Esophagus muscularis mucosa (tissue), 4 donors: ENCODE results near the gene LMF1. TPM values are rescaled to one million over a fixed set of nuclear protein-coding genes. Genes with fewer than 3 reads are reported as not detected.

Source experiments
- DNase-seq: peaks from one replicate; pipeline ENCODE4 v3.0.0-alpha.2; 2017; ENCODE audit errors: extremely low spot score
- H3K27ac ChIP-seq, 4 donors: fragments of 200-600 bp; sonication (generic); replicated peaks in 1 of 4; 1 replicate in 3 of 4; 2 replicates in 1 of 4; pipeline ENCODE4 v1.5.1; 2016 to 2019; ENCODE audit warnings: mild to moderate bottlenecking in 1 of 4
- H3K27me3 ChIP-seq, 4 donors: fragments of 200-600 bp; sonication (generic); one replicate each; pipeline versions ENCODE4 v1.5.1 to v1.6.0; 2016 to 2019
- H3K36me3 ChIP-seq, 4 donors: fragments of 200-600 bp; sonication (generic); one replicate each; pipeline ENCODE4 v1.5.1; 2016 to 2019
- H3K4me1 ChIP-seq, 4 donors: fragments of 200-600 bp; sonication (generic); one replicate each; pipeline ENCODE4 v1.5.1; 2016 to 2019
- H3K4me3 ChIP-seq, 4 donors: fragments of 200-600 bp; sonication (generic); 1 replicate in 2 of 4; 2 replicates in 2 of 4; pipeline ENCODE4 v1.5.1; 2016 to 2019; ENCODE audit warnings: mild to moderate bottlenecking in 4 of 4, moderate library complexity in 1 of 4
- H3K9me3 ChIP-seq, 4 donors: fragments of 200-600 bp; sonication (generic); 1 replicate in 3 of 4; 2 replicates in 1 of 4; pipeline ENCODE4 v1.5.1; 2016 to 2019
- CTCF ChIP-seq, 3 experiments: fragments of 200-600 bp in 2 of 3; fragments of 450-650 bp in 1 of 3; sonication (generic) in 2 of 3; IDR thresholded peaks; one replicate each; pipeline ENCODE4 v1.5.1; 2017 to 2019; ENCODE audit warnings: antibody characterized with exemption in 3 of 3, mild to moderate bottlenecking in 2 of 3, moderate library complexity in 1 of 3
- EP300 ChIP-seq: sonication (generic); formaldehyde crosslinking; IDR thresholded peaks from one replicate; pipeline ENCODE4 v1.6.1; 2017; ENCODE audit warnings: antibody characterized with exemption
- POLR2A ChIP-seq: fragments of 450-650 bp; IDR thresholded peaks from one replicate; pipeline ENCODE4 v1.6.1; 2017; ENCODE audit warnings: antibody characterized with exemption, moderate library complexity, mild to moderate bottlenecking, low read depth
- POLR2AphosphoS5 ChIP-seq, 2 donors: sonication (generic); formaldehyde crosslinking; IDR thresholded peaks; one replicate each; pipeline ENCODE4 v1.6.1; 2017; ENCODE audit warnings: antibody characterized with exemption in 2 of 2
- WGBS: methylation state at CpG from one replicate; pipeline ENCODE4 v1.1.5; 2018; 5-methylcytosine and 5-hydroxymethylcytosine counted together
- intact Hi-C: fragments of 100-400 bp; cut with DNase I; formaldehyde crosslinking; loops from one replicate; pipeline ENCODE4 v1.15.1; 2023
- total RNA-seq, 4 donors: library from RNA; depleted of rRNA; stranded (reverse); fragments of >200 nt; gene quantifications; one replicate each; pipeline versions ENCODE4 v1.1.0 to v1.2.1, GENCODE V29; 2016

LMF1 gene
- total RNA-seq, 4 donors from 2014 or later: 14.5 to 32.0 (median 23.8) TPM

DNA sequence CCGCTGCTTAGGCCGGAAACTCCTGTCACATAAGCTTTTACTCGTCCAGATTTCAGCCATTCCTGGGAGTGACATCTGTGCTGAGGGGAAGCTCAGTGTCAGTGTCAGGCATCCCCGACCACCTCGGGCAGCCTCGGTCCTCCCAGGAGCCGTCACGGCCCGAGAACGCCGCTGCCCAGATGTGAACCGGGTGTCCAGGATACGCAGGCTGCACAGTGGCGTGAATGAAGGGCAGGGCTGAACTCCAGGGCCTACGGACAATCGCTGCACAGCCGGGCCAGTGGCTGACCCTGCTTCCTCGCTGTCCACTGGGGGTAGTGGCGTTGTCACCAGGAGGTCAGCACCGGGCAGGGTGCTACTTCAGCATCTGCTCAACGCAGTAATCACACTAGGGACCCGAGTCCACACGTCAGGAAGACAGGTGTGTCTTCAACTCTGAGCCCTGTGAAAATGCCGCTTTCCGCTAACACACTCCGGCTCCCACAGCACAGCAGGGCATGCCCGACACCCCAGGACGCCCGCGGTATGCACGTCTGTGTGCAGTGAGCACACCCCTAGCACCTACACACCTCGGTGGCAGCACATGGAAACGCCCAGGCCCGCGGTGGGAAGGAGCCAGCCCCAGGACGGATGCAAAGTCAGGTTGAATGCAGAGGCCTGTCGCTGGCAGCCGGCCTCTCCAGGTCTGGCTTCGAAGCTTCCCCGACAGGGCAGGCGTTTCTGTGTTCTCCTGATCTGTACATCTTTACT, 3.1 kb downstream of the LMF1 start:
- DNase-seq: no peak
- 93% methylated on average over 15 of the region's 41 CpGs for WGBS
- no peaks in the 10 kb centered on the region for H3K9me3 ChIP-seq
- peaks cover 19 to 28% (median 25%) of the 10 kb centered on the region in 4 donors for H3K4me1 ChIP-seq
- no peaks in the 10 kb centered on the region for H3K27me3 ChIP-seq
- no peak for TF ChIP-seq POLR2A
- TF ChIP-seq POLR2AphosphoS5 (IDR thresholded peaks at IDR 0.05): no peak
- no peak for TF ChIP-seq EP300
- no peak for TF ChIP-seq CTCF (IDR thresholded peaks at IDR 0.05)
- H3K36me3 ChIP-seq: peaks cover 10 to 28% (median 23%) of the 10 kb centered on the region in 4 donors
- intact Hi-C loops: no loop called here
- no peak overlapping the region for H3K4me3 ChIP-seq
- H3K27ac ChIP-seq: no peak overlapping the region

- no peak for TF ChIP-seq POLR2A
- no peak for TF ChIP-seq CTCF (IDR thresholded peaks at IDR 0.05)
- TF ChIP-seq POLR2AphosphoS5 (IDR thresholded peaks at IDR 0.05): no peak
- no peak for TF ChIP-seq EP300
- intact Hi-C loops: no loop called here
- H3K4me1 ChIP-seq: peaks cover 19 to 31% (median 25%) of the 10 kb centered on the region in 4 donors
These were observed 3.7 kb downstream of the LMF1 start for GRCh38 chr16:967077-967541.

GRCh38 chr16:966505-966904, 4.3 kb downstream of the LMF1 start:
- no peak for TF ChIP-seq EP300
- TF ChIP-seq CTCF (IDR thresholded peaks at IDR 0.05): no peak
- TF ChIP-seq POLR2AphosphoS5 (IDR thresholded peaks at IDR 0.05): no peak
- no peak for TF ChIP-seq POLR2A
- no peaks in the 10 kb centered on the region for H3K9me3 ChIP-seq
- intact Hi-C loops: no loop called here
- H3K4me1 ChIP-seq: peaks cover 19 to 31% (median 24%) of the 10 kb centered on the region in 4 donors
- H3K27me3 ChIP-seq: no peaks in the 10 kb centered on the region
- H3K4me3 ChIP-seq: no peak overlapping the region
- 97% methylated on average over 9 of the region's 10 CpGs for WGBS
- no peak for DNase-seq
- H3K27ac ChIP-seq: no peak overlapping the region
- peaks cover 10 to 28% (median 23%) of the 10 kb centered on the region in 4 donors for H3K36me3 ChIP-seq

More at GRCh38 chr16:967077-967541, 3.7 kb downstream of the LMF1 start:
- Histone ChIP-seq H3K36me3 (peaks cover 10 to 28% (median 23%) of the 10 kb centered on the region in 4 donors), H3K9me3 (no peaks in the 10 kb centered on the region), H3K4me3 (no peak overlapping the region), H3K27ac (no peak overlapping the region), H3K27me3 (no peaks in the 10 kb centered on the region)
- no peak for DNase-seq
- 95% methylated on average over 12 of the region's 20 CpGs for WGBS

DNA sequence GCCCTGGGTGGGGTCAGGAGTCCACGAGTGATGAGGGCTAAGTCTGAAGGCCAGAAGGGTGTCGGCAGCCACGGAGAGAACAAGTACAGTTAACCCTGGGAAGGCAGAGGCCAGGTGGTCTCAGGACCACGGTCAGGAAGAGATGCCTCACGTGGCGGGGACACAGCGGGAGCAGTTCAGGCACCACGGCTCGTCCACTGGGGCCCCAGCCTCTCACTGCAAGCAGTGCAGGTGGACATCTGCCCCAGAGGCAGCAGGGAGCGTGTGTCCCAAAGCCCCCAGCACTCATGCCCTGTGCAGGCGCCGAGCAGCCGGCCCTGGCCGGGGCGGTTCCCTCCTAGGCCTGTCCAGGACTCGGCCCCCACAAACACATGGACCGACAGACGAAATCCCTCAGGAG, 4.7 kb downstream of the LMF1 start:
- TF ChIP-seq CTCF (IDR thresholded peaks at IDR 0.05) (no peak), POLR2AphosphoS5 (IDR thresholded peaks at IDR 0.05) (no peak), POLR2A (no peak), EP300 (no peak)
- intact Hi-C loops: no loop called here
- Histone ChIP-seq H3K4me1 (peaks cover 19 to 27% (median 19%) of the 10 kb centered on the region in 4 donors), H3K9me3 (no peaks in the 10 kb centered on the region), H3K36me3 (peaks cover 10 to 28% (median 23%) of the 10 kb centered on the region in 4 donors), H3K27me3 (no peaks in the 10 kb centered on the region), H3K27ac (no peak overlapping the region), H3K4me3 (no peak overlapping the region)
- WGBS: 94% methylated on average over 18 of the region's 18 CpGs
- no peak for DNase-seq
